GM18498 (cell line): ENCODE measurements around the gene ALG12.

ENCODE experiments used
- ATAC-seq: cut with Tn5 transposase; IDR thresholded peaks from one replicate; pipeline ENCODE4 v1.9.1; 2021; ENCODE audit warnings: mild to moderate bottlenecking, moderate library complexity; ENCODE audit not compliant: unreplicated experiment

The ALG12 gene

DNA sequence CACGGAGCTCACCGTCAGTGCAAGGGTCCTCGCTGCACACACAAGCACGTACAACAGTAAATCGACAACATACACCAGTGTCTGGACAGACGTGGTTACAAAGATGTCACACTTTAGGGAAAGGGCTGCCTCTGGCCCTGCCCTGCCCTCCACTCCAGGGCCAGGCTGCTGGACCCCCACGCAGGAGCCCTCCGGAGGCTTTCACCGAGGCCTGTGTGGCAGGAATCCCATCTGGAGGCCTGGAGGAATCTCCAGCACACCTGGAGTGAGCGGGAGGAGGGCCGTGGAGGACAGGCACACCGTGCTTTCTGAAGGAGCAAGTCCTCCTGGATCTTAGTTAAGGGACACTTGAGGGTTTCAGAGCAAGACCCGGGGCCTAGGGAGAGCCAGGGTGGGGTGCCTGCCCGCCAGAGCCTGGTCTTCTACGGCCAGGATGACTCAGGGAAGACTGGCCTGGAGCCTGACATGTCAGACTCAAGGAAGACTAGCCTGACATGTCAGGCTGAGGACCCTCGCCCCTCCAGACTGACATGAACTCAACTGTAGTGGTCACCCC is 40.2 kb upstream of the ALG12 start:
- no peak for ATAC-seq

DNA sequence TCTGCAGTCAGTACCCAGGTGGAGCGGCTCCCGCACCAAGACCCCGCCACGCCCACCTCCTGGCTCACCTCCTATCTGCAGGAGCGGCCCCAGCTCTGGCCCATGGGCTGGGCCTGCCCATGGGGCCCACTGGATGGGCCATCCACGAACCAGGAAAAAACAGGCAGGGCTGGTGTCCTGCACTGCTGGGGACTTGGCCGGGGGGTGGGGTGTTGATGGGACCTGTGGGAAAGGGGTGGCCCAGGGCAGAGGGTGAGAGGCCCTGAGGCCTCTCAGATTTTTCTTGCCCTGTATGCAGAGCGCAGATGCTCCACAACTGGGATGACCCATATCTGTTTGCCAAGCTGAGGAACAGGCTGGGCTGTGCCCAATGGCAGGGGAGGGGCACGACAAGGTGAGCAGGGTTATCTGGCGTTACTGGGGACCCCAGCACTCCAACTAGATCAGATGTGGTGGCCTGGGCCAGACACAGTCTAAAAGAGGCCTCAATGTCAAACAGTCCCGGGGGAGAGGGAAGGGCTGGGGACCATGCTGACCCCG is 39.7 kb upstream of the ALG12 start:
- ATAC-seq, result no peak

DNA sequence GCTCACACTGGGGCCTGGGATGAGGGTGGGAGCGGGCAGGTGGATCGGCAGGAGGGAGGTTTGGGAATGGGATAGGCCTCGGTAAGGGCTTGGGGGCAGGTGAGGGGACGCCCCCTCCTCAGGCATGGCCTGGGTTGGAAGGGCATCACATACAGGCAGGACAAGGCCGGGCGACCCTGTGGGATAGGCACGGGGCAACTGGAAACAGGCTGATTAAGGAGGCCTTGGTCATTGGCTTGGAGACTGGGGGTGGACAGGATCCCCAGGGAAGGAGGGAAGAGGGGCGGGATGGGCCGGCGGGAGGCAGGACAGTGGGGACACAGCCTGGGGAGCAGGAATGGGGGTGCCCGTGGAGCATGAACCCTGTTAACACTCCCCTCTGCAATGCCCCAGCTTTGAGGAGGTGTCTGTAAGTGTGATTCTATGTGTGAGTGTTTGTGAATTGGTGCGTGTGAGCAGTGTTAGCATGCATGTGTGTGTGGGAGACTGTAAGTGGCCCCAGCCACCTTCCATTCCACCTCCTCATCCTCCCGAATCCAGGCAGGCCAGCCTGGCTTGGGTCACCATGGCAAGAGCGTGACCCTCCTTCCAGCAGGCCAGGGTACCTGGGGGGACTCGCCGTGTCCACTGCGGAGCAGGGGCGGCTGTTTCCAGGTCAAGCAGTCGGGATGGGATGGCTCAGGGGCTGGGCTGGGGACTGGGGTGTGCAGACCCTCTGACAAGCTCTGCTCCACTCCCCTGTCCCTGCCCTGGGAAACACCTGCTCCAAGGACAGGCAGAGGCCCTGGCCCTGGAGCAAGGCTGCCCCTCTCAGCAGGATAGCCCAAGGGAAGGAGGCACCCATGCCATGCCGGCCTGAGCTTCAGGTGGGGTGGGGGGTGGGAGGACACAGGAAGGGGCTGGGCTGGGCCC is 38.9 kb upstream of the ALG12 start:
- ATAC-seq, result no peak

DNA sequence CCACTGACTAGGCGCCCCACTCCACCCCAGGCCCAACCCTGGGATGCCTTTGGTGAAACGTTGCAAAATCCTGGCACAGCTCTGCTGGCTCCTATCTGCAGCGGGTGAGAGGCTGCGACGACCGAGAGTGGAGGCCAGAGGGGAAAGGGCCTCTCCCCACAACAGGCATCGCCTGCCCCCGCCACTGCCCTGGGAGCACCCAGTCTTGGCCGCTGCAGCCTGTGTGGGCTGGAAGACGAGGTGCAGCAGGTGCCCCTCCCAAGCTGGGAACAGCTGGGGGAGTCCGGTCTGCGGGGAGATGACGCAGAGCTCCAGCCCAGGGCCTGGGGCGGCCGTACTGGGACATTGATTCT is 38.2 kb upstream of the ALG12 start:
- ATAC-seq, result no peak

DNA sequence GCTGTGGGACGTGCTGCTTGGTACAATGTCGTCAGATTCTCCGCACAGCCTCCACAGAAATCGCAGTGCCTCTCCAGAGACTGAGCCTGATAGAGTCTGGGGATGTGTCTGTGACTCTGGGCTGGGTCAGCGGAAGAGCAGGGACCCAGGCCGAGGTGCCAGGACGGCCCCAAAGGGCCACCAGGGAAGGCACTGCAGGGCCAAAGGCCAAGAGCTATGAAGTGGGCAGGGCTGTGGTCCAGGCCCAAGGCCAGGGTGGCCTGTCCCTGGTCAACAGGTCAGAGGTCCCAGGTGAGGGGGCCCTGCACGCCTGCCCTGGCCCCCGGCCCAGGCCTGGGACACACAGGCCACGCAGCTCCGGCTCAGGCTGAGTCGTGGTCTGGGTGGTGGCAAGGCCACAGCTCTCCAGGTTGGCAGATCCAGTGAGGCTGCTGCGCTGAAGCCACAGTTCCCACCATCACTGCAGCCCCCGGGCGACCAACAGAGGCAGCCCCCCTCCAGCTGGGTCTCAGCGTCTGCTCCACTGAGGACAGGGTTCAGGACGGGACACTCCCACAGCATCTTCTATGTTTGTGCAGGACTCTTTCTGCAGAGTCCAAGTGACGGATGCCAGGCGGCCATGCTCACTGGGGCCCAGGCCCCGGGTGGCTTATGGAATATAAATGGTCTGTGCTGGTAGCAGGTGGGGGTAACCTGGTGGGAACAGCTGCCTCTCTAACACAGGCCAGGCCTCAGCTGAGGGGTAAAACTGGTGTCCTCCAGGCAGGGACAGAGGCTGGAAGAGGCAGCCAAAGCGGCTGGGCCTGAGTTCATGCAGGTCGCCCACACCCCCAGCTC is 37.6 kb upstream of the ALG12 start:
- ATAC-seq, result no peak

DNA sequence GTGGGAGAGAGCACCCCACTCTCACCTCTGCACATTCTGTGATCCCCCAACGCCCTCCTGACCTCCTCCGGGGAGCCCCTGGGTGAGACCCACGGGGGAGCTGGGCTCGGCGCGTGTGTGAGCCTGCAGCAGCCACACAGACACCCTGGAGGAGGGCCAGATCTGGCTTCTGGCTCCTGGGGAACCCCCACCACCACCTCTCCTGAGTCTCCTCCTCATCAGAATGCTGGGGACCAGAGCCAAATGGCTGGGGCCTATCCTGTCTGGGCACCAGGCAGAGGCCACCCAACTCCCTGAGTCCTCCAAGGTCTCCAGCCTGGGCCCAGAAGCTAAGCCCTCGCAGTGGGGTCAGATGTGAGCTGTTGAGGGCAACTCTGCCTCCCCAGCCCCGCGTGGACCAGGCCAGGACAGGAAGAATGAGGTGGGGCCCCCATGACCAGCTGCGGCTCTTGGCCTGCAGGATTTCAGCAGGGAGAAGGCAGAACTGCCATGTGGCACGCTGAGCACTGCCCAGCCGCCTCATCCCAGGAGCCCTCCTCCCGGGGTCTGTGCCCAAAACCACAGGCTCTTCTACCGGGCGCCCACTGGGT is 36.8 kb upstream of the ALG12 start:
- no peak for ATAC-seq

DNA sequence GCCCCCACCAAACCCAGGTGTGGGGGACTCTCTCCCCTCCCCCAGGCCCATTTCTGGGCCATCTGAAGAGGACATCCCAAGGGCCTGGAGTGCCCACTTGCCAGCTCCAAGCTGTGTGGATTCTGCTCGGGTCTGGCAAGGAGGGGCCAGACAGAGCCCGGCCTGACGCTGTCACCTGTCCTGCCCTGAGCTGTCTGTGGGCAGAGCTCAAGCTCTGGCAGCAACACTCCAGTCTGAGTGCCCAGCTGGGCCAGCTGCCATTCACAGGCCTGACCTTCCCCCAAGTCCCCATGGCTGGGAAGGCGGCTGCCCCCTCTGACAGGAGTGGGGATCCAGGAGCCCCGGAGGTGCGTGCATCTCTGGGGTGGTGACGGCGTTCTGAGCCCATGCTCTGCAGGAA is 36.1 kb upstream of the ALG12 start:
- no peak for ATAC-seq

DNA sequence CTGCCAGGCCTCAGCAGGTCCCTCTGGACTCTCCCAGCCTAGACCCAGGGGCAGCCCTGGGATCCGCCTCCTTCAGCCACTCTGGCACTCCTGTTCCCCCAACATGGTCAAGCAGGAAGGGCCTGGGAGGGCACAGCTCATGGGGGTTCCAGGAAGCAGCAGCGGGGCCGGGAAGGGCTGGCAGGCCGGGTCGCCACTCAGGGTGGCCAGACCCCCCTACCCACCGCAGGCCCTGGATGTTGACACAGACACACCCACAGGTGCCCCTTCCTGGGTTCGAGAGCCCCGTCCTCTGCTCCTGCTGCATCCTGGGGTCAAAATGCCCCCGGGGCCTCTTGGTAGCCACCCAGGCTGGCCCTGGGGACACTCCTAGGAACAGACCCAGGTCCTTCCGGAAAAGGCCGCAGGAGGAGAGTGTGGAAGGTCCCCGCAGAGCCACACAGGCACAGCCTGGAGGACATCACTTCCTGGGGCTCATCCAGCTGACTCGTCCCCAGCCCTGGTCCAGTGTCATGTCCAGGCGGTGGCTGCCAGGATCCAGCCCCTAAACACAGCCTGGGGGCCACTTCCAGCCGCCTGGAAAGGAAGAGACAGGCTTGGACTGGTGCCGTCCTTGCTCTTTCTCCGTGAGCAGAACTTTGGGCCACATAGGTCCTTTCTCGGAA is 35.6 kb upstream of the ALG12 start:
- ATAC-seq, result no peak

DNA sequence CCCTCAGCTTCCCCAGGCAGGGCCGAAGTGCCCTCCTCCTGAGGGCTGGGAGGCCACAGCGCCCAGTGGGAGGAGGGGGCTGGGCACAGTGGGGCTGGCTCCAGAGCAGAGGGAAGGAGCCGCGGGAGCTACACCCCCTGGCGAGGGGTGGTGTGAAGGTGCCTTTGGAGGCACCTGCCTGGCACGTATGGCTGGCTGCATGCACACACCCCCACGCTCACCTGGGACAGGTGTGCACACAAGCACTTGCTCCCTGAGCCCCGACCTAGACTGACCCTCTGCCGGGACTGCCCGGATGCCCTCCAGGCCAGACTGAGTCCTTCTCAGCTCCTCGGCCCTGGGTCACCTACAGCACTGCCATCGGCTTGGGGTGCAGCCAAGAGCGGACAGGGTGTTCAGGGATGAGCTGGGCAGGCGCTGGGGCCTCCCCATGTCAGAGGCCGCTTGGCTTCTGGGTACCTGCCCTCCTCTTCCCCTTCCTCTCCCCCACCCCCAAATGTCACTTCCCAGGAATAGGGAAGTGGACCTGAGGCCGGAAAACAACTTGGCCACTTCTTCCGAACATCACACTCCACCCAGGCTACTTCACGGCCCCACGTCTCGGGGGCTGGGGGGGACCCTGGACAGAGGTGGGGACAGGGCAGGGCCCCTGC is 34.9 kb upstream of the ALG12 start:
- no peak for ATAC-seq

DNA sequence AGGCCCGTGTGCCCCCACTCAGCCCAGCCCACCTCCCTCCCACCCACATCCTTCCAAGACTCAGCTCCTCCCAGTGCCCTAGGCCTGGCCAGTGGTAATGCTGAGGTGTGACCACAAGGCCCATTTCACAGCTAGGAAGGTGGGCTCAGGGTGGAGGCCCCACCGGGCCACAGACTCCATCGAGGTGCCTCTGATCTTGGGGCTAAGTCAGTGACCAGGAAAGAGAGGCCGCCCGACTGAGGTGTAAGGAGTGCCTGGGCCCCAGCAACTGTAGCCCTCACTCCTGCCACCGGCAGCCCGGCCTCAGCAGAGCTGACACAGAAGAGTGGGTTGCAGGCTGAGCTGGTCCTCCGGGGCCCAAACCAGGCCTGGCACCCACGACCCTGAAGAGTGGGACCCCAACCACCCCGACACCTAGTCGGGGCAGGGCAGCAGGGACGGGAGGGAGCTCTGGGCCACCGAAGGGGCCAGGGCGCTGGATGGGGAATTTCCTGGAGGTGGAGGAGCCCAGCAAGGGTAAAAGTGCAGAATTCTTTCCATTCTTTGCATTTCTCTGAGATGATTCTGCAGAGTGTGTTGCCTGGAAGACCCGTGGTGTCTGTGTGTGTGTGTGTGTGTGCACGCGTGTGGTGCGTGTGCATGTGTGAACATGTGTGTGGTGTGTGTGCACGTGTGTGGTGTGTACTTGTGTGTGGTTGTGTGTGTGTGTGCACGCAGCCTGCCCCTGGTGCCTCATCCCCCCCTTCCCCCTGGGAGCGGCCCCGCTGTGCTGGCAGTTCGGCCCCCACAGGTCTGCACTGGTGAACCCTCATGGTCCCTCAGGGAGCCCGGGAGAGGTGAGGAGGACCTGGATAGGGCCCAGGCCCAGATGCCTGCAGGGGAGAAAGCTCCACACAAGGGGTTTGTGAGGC is 34.0 kb upstream of the ALG12 start:
- ATAC-seq, result no peak

DNA sequence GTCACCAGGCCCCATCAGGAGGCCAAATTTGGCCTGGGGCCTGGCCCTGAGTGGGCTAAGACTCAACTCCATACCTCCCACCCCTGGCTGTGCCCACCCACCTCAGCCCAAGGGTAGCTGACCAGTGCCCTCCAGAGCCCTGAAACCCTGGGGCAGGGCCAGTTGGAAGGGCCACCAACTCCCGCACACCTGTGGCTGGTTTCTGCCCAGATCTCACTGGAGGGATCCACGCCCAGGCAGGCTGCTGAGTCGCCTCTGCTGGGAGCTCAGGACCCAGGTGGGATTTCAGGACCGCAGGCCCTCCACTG is 33.4 kb upstream of the ALG12 start:
- no peak for ATAC-seq

DNA sequence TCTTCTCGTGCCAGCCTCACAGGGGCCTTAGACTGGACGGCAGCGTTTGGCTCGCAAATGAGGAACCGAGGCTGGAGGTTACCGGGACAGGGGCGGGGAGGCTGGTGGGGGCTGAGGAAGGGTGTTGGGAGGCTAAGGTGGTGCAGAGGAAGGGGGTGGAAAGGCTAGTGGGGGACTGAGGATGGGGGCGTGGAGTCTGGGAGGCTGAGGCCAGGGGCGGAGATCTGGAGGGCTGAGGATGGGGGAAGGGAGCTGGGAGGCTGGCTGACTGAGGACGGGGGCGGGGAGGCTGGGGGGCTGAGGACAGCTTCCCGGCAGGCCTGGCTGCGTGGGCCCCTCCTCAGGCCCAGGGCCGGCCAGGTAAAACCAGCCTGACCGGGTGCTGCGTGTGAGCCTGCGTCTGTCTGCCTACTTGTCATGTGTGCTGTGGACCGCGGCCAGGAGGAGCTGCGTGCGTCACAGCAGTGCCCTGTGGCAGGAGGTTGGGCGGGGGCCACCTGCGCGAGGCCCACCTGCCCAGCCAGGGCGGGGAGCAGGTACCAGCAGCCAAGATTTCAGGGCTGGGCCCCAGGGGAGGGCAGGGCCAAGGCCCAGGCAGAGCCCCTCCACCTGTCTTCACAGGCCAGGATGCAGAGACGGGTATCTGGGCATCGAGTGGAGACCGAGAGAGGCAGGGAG is 32.9 kb upstream of the ALG12 start:
- ATAC-seq, result no peak

DNA sequence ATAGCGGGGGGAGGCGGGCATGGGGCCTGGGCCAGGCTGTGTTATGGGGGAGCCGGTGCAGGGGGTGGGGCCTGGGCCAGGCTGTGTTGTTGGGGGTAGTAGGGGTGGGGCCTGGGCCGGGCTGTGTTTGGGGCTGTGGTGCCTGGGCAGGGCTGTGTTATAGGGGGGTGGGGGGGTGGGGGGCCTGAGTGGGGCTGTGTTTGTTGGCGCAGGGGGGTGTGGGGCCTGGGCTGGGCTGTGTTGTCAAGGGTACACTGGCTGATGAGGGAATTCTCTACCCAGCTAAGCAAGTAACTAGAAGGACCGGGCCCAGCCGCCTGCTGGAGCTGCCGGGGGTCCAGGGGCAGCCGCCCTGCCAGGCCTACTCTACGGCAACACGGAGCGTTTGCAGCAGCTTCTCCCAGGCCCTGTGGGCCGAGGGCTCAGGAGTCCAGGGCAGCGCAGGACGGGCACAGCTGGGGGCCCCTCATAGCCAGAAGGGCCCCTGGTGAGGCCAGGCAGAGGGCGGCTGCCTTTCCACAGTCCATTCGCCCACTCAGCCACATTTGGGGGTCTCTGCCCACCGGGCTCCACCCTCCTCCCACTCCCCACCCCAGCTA is 32.3 kb upstream of the ALG12 start:
- ATAC-seq, result no peak

DNA sequence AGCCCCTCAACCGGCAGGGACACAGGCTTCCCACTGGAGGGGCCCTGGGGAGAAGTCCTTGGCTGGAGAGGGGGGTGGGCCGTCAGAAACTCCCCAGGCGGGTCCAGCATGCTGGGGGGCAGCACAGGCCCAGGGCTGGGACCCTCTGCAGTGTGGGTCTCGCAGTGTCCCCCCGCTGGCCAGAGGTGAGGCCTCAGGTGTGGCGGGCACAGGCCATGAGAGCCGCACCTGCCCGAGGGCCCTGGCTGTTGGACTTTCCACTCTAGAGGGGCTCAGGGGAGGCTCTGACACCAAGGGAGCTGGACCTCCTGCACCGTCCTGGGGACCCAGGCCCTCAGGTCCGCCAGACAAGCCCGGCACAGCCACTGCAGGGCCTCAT is 31.7 kb upstream of the ALG12 start:
- ATAC-seq, result no peak

DNA sequence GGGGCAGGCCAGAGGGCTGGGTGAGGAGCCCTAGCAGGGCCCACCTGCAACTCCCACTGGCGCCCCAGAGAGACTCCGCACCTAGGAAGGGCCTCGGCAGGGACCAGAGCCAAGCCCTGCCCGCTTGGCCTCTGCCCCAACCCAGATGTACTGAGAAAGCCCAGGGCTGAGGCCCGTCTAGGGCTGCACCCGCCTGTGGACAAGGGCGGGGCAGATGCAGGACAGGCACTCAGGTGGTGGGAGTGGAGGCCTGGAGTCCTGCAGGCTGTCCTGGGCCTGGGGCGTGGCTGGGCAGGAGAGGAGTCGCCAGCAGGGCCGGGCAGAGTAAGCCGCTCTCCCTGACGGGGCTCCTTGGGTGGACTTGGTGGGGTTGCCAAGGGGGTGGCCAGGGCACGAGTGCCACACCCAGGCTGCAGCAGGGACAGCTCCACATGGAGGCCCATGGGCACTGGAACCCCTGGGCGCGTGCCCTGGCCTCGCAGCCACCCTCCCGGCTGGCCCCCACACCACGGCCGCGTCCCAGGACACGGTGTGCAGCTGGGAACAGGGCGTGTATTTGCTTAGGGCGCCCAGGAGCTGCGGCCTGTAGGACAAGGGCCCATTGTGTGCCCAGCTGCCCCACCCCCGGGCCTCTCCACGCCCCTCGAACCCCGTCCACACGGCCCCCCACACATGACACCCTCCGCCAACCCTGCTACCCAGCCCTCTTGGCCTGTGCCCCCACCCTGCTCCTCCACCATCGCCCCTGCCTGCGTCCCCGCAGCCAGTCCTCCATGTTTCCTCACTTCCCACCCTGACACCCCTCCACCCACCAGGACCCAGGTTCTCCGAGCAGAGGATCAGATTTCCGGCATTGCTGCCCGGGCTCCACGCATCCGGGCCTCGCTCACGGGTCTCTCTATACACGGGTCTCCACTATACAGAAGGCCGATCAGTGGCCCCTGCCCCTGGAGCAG is 31.0 kb upstream of the ALG12 start:
- no peak for ATAC-seq

DNA sequence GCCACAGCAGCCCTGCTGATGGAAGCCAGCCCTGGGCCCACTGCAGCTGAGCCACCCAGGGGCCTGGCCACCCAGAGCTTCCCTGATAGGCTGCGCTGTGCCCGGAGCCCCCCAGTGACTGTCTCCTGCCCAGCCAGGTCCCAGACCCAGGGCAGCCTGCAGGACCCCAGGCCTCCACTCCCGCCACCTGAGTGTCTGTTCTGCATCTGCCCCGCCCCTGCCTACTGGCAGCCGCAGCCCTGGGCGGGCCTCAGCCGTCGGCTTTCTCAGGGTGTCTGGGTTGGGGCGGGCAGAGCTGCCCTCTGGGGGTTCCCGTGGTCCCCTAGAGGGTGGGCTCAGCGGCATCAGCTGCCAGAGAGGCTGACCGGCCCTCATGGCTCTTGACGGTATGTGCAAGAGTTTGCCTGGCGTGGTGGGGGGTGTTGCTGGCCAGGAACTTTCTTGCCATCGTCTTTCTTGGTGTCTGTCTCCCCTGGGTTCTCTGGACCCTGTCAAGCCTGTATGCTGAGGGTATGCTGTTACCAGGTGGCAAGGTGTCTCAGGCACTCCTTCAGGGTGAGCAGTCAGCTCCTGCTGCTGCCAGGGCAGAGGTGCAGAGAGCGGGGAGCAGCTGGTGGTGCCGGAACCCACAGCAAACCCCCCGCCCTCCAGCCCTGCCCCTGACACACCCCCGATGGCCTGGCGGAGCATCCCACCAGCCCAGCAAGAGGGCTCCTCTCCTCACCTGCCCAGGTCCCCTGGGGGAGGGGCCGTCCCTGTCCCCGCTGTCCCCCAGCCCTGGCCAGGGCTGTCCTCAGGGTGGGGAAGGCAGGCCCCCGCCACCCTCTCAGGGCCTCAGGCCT is 30.1 kb upstream of the ALG12 start:
- ATAC-seq, result no peak

DNA sequence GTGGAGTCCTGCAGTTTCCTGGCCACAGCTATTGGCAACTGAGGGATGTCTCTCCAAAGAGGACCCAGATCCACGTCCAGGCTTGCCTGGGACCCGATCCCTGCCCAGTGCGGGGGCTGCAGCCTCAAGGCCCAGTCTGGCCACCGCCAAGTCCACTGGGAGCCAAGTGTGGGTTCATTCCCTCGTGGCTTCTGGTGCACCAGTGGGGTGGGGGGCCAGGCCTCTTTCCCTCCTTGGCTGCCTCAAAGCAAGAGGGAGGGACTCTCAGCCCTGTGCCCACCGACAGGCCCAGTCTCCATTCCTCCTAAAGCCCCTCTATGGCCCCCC is 29.0 kb upstream of the ALG12 start:
- ATAC-seq, result no peak
